Activated B cell treated with CpG ODN at 0.5 μM for 24 hours (primary cell): Measurements from ENCODE around the gene BCL2A1. TPM values are rescaled to one million over a fixed set of nuclear protein-coding genes. Genes with fewer than 3 reads are reported as not detected.
A peak's percentile ranks its signal among the peaks of the same experiment; 100 is the strongest.

Source experiments
- ATAC-seq: fragments of 200-7000 bp; cut with Tn5 transposase; one replicate; pipeline ENCODE4 v1.10.0; 2021; ENCODE audit warnings: low read depth, mild to moderate bottlenecking, moderate library complexity
- CTCF ChIA-PET: fragments of 350-600 bp; sonication (Branson Sonifier 250); formaldehyde crosslinking; loops from one replicate; lab custom pipeline; 2021; ENCODE audit warnings: antibody characterized with exemption; lab: Charles Lee
- POLR2A ChIA-PET: fragments of 350-600 bp; sonication (Branson Sonifier 250); formaldehyde crosslinking; loops from one replicate; lab custom pipeline; 2021; ENCODE audit warnings: antibody characterized with exemption; lab: Charles Lee
- DNase-seq: peaks from one replicate; pipeline ENCODE4 v3.0.0; 2022
- H3K27ac Mint-ChIP-seq: one replicate; pipeline ENCODE4 v1.8.0; 2020; ENCODE audit warnings: mixed read lengths
- H3K27me3 Mint-ChIP-seq: one replicate; pipeline ENCODE4 v1.8.0; 2021; ENCODE audit warnings: mixed read lengths
- H3K36me3 Mint-ChIP-seq: one replicate; pipeline ENCODE4 v1.8.0; 2021; ENCODE audit warnings: low read depth, mixed read lengths
- H3K4me1 Mint-ChIP-seq: one replicate; pipeline ENCODE4 v1.8.0; 2021; ENCODE audit warnings: mixed read lengths
- H3K4me3 Mint-ChIP-seq: one replicate; pipeline ENCODE4 v1.8.0; 2020; ENCODE audit warnings: mild to moderate bottlenecking, mixed read lengths
- H3K9me3 Mint-ChIP-seq: one replicate; pipeline ENCODE4 v1.8.0; 2020; ENCODE audit warnings: mixed read lengths
- intact Hi-C: fragments of 100-400 bp; cut with micrococcal nuclease; formaldehyde crosslinking; loops from one replicate; pipeline ENCODE4 v1.15.1; 2024
- total RNA-seq: library from RNA; stranded (reverse); gene quantifications from 2 replicates; pipeline ENCODE4 v1.2.3, GENCODE V29; 2022
- TF ChIP-seq, protein P1 (sequence below): fragments of 200-600 bp; IDR thresholded peaks from one replicate; pipeline ENCODE4 v1.8.0; 2022; ENCODE audit warnings: antibody characterized with exemption, mild to moderate bottlenecking

Gene BCL2A1
- total RNA-seq, 1 donor from 2014 or later = 181 TPM

DNA sequence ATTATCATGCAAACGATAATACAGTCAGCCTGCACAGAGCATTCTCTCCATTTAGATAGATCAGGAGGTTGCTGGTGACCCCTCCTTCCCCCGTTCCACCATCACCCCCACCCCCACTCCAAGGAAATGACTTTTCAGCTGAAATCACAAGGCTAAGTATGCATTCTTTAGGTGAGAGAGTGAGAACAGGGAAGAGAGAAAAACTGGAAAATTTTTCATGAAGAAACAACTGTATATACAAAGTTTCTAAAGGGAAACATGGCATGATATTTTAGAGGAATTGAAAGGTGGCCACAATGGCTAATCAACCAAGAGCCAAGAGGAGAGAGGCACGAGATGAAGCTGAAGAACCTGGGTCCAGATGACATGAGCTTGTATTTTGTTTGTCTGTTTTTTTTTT lies 22.2 kb downstream of the BCL2A1 start:
- DNase-seq (no peak), ATAC-seq (no peak)
- intact Hi-C loops = no loop called here
- H3K36me3 Mint-ChIP-seq = no peaks in the 10 kb centered on the region
- peaks cover 16% of the 10 kb centered on the region for H3K4me1 Mint-ChIP-seq
- no peaks in the 10 kb centered on the region for H3K27me3 Mint-ChIP-seq
- no peaks in the 10 kb centered on the region for H3K9me3 Mint-ChIP-seq
- H3K27ac Mint-ChIP-seq = no peak overlapping the region
- TF ChIP-seq, protein P1, sequence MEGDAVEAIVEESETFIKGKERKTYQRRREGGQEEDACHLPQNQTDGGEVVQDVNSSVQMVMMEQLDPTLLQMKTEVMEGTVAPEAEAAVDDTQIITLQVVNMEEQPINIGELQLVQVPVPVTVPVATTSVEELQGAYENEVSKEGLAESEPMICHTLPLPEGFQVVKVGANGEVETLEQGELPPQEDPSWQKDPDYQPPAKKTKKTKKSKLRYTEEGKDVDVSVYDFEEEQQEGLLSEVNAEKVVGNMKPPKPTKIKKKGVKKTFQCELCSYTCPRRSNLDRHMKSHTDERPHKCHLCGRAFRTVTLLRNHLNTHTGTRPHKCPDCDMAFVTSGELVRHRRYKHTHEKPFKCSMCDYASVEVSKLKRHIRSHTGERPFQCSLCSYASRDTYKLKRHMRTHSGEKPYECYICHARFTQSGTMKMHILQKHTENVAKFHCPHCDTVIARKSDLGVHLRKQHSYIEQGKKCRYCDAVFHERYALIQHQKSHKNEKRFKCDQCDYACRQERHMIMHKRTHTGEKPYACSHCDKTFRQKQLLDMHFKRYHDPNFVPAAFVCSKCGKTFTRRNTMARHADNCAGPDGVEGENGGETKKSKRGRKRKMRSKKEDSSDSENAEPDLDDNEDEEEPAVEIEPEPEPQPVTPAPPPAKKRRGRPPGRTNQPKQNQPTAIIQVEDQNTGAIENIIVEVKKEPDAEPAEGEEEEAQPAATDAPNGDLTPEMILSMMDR = no peak
- CTCF ChIA-PET = interaction anchor here (1.3 to 1.4 kb wide), 2 partner anchors 20 to 95 kb away, joined by 3 to 5 read pairs; no protein-coding TSS in a partner anchor
- no peak overlapping the region for H3K4me3 Mint-ChIP-seq
- POLR2A ChIA-PET = interaction anchor here (0.6 to 3.5 kb wide), 3 partner anchors 15 to 1029 kb away, joined by 4 to 10 read pairs (median 4); no protein-coding TSS in a partner anchor

DNA sequence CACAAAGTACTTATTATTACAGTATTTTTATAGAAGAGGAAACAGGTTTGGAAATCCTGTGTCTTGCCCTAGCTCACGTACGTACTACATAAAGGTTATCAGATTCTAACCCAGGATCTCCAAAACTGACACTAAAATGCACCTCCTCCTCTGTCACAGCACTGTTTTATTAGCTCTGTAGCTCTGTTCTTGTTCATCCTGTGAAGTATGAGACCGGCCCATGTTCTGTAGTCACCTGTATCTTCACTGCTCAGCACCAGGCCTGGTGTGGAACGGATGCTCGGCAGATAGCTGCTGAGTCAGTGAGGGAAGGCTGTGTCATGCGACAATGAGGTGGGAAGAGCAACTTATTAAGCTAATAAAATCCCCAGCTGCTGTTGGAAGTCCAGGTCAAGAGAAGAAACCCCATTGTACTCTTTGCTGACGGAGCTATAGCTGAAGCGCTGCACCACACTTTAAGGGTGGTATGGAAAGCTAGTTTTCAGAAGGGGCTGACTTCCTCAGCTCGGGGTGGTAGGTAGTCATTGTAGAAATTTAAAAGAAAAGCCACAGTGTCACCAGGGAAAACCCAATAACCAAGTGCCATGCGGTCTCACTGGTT lies 22.8 kb downstream of the BCL2A1 start:
- no peak for DNase-seq
- no peak overlapping the region for H3K4me3 Mint-ChIP-seq
- no peak overlapping the region for H3K27ac Mint-ChIP-seq

DNA sequence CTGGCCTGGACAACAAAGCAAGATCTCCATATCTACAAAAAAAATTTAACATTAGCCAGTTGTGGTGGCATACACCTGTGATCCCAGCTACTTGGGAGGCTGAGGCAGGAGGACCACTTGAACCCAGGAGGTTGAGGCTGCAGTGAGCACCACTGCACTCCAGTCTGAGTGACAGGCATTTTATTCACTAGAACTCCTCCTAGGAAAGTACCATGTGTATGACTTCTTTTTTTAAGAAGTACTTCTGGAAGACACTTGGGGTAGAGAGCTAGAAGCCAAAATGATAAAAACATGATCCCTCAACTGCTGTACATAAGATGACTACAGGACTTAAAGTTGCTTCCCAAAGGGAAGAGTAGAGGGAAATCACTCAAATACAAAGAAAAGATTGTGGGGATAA lies 24.0 kb downstream of the BCL2A1 start:
- TF ChIP-seq, protein P1 = no peak
- intact Hi-C loops = no loop called here
- Mint-ChIP-seq H3K27ac (no peak overlapping the region), H3K27me3 (no peaks in the 10 kb centered on the region), H3K4me1 (peaks cover 9% of the 10 kb centered on the region), H3K36me3 (no peaks in the 10 kb centered on the region), H3K4me3 (no peak overlapping the region), H3K9me3 (no peaks in the 10 kb centered on the region)
- POLR2A ChIA-PET = interaction anchor here (3.5 kb wide), 1 partner anchor 24 kb away, joined by 10 read pairs; no protein-coding TSS in a partner anchor
- no peak for ATAC-seq
- DNase-seq = no peak
- CTCF ChIA-PET = interaction anchor here (1.4 kb wide), 1 partner anchor 93 kb away, joined by 3 read pairs; no protein-coding TSS in a partner anchor

More for the DNA sequence above, 22.8 kb downstream of the BCL2A1 start:
- Mint-ChIP-seq H3K4me1 (peaks cover 10% of the 10 kb centered on the region), H3K27me3 (no peaks in the 10 kb centered on the region), H3K36me3 (no peaks in the 10 kb centered on the region), H3K9me3 (no peaks in the 10 kb centered on the region)
- TF ChIP-seq, protein P1 = no peak
- intact Hi-C loops = no loop called here
- CTCF ChIA-PET = interaction anchor here (0.7 to 1.4 kb wide), 3 partner anchors 21 to 708 kb away, joined by 3 to 5 read pairs (median 3); no protein-coding TSS in a partner anchor
- ATAC-seq = peak; percentile 40
- POLR2A ChIA-PET = interaction anchor here (0.9 to 3.5 kb wide), 2 partner anchors 14 to 25 kb away, joined by 4 to 10 read pairs; no protein-coding TSS in a partner anchor

DNA sequence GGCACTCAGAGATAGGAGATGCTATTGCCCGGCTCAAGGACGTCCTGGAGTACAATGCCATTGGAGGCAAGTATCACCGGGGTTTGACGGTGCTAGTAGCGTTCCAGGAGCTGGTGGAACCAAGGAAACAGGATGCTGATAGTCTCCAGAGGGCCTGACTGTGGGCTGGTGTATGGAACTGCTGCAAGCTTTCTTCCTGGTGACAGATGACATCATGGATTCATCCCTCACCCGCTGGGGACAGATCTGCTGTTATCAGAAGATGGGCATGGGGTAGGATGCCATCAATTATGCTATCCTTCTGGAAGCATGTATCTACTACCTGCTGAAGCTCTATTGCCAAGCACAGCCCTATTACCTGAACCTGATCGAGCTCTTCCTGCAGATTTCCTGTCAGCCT lies 26.4 kb downstream of the BCL2A1 start:
- Mint-ChIP-seq H3K36me3 (no peaks in the 10 kb centered on the region), H3K9me3 (no peaks in the 10 kb centered on the region), H3K4me1 (peaks cover 9% of the 10 kb centered on the region), H3K27ac (no peak overlapping the region), H3K4me3 (no peak overlapping the region), H3K27me3 (no peaks in the 10 kb centered on the region)
- intact Hi-C loops = no loop called here
- ChIA-PET CTCF (no interaction called here), POLR2A (no interaction called here)
- TF ChIP-seq, protein P1 = no peak
- ATAC-seq (no peak), DNase-seq (no peak)

DNA sequence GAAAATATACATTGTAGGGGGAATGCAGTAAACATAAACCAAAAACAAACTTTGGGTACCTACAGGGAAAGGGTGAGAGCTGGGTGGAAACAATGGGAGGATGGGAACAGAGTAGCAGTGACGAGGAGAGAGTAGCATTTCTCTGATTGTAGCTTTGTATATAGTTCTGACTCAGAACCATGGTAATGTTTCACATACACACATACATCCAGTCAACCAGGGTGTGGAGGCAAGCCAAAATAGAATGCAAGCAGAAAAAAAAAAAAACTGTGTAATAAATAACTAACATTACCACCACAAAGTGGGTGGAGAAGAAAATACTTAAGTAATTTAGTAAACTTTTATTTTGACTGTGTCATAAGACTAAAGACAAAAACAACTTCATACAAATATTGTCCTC lies 27.2 kb downstream of the BCL2A1 start:
- H3K27me3 Mint-ChIP-seq = no peaks in the 10 kb centered on the region
- ATAC-seq = no peak
- no peak overlapping the region for H3K4me3 Mint-ChIP-seq
- TF ChIP-seq, protein P1 = no peak
- POLR2A ChIA-PET = no interaction called here
- DNase-seq = no peak
- CTCF ChIA-PET = no interaction called here
- no peaks in the 10 kb centered on the region for H3K36me3 Mint-ChIP-seq
- H3K4me1 Mint-ChIP-seq = peaks cover 9% of the 10 kb centered on the region
- H3K27ac Mint-ChIP-seq = no peak overlapping the region
- intact Hi-C loops = no loop called here
- no peaks in the 10 kb centered on the region for H3K9me3 Mint-ChIP-seq
